ENCODE results near the gene BTD. TPM values are rescaled to one million over a fixed set of nuclear protein-coding genes. Genes with fewer than 3 reads are reported as not detected.

The BTD gene
- total RNA-seq, 4 donors from 2014 or later, result 7.7 to 16.6 (median 12.3) TPM

- peaks cover 5 to 31% (median 22%) of the 10 kb centered on the region in 3 donors for H3K9me3 ChIP-seq
- intact Hi-C loops (cut with DNase I), result no loop called here
- TF ChIP-seq CTCF (IDR thresholded peaks at IDR 0.05) (no peak), POLR2A (IDR thresholded peaks at IDR 0.05) (no peak)
- no peak overlapping the region for H3K27ac ChIP-seq
- no peaks in the 10 kb centered on the region for H3K27me3 ChIP-seq
- WGBS, 2 donors, result 75 to 82% methylated on average over 3 of the region's 3 CpGs
- no peaks in the 10 kb centered on the region for H3K36me3 ChIP-seq
- DNase-seq, result no peak
- peaks cover 0 to under 1% (median 0%) of the 10 kb centered on the region in 3 donors for H3K4me1 ChIP-seq
- H3K4me3 ChIP-seq, result no peak overlapping the region
Measured at GRCh38 chr3:15653321-15653720, 51.8 kb downstream of the BTD start.

- H3K9me3 ChIP-seq, result peaks cover 5 to 31% (median 22%) of the 10 kb centered on the region in 3 donors
- H3K27ac ChIP-seq, result no peak overlapping the region
- no peaks in the 10 kb centered on the region for H3K27me3 ChIP-seq
- DNase-seq, result no peak
- no peaks in the 10 kb centered on the region for H3K4me1 ChIP-seq
- TF ChIP-seq POLR2A (IDR thresholded peaks at IDR 0.05) (no peak), CTCF (IDR thresholded peaks at IDR 0.05) (no peak)
- intact Hi-C loops (cut with DNase I), result no loop called here
- H3K4me3 ChIP-seq, result no peak overlapping the region
- no peaks in the 10 kb centered on the region for H3K36me3 ChIP-seq
Measured at GRCh38 chr3:15654127-15654526, 52.6 kb downstream of the BTD start.

GRCh38 chr3:15654891-15655290 lies 53.3 kb downstream of the BTD start:
- no peak overlapping the region for H3K27ac ChIP-seq
- H3K27me3 ChIP-seq, result no peaks in the 10 kb centered on the region
- no peak for DNase-seq
- H3K4me3 ChIP-seq, result no peak overlapping the region
- WGBS, 2 donors, result 68 to 96% methylated on average over 8 to 9 of the region's 9 CpGs
- TF ChIP-seq POLR2A (IDR thresholded peaks at IDR 0.05), result no peak
- no peak for TF ChIP-seq CTCF (IDR thresholded peaks at IDR 0.05)
- H3K9me3 ChIP-seq, result peaks cover 5 to 31% (median 22%) of the 10 kb centered on the region in 3 donors
- no peaks in the 10 kb centered on the region for H3K36me3 ChIP-seq
- intact Hi-C loops (cut with DNase I), result no loop called here
- no peaks in the 10 kb centered on the region for H3K4me1 ChIP-seq

- H3K4me1 ChIP-seq, result no peaks in the 10 kb centered on the region
- 74 to 75% methylated on average over 5 of the region's 5 CpGs for WGBS, 2 donors
- intact Hi-C loops (cut with DNase I), result no loop called here
- H3K9me3 ChIP-seq, result peaks cover 5 to 31% (median 22%) of the 10 kb centered on the region in 3 donors
- TF ChIP-seq CTCF (IDR thresholded peaks at IDR 0.05) (no peak), POLR2A (IDR thresholded peaks at IDR 0.05) (no peak)
- no peaks in the 10 kb centered on the region for H3K27me3 ChIP-seq
- no peaks in the 10 kb centered on the region for H3K36me3 ChIP-seq
- no peak for DNase-seq
- H3K4me3 ChIP-seq, result no peak overlapping the region
- no peak overlapping the region for H3K27ac ChIP-seq
Measured at GRCh38 chr3:15656342-15656741, 54.8 kb downstream of the BTD start.

GRCh38 chr3:15657016-15657415 lies 55.5 kb downstream of the BTD start:
- Histone ChIP-seq H3K9me3 (peaks cover 5 to 31% (median 22%) of the 10 kb centered on the region in 3 donors), H3K4me3 (no peak overlapping the region), H3K4me1 (no peaks in the 10 kb centered on the region), H3K27ac (no peak overlapping the region), H3K27me3 (no peaks in the 10 kb centered on the region), H3K36me3 (no peaks in the 10 kb centered on the region)
- TF ChIP-seq CTCF (IDR thresholded peaks at IDR 0.05) (no peak), POLR2A (IDR thresholded peaks at IDR 0.05) (no peak)
- no peak for DNase-seq
- intact Hi-C loops (cut with DNase I), result no loop called here

Data from esophagus squamous epithelium (tissue), 5 donors.